HG02970 (cell line): ENCODE measurements around the gene P2RY13.

Source experiments
- ATAC-seq: cut with Tn5 transposase; IDR thresholded peaks from one replicate; pipeline ENCODE4 v1.9.1; 2021; ENCODE audit warnings: mild to moderate bottlenecking, moderate library complexity, moderate number of reproducible peaks; ENCODE audit not compliant: unreplicated experiment, low FRiP score

P2RY13 gene

DNA sequence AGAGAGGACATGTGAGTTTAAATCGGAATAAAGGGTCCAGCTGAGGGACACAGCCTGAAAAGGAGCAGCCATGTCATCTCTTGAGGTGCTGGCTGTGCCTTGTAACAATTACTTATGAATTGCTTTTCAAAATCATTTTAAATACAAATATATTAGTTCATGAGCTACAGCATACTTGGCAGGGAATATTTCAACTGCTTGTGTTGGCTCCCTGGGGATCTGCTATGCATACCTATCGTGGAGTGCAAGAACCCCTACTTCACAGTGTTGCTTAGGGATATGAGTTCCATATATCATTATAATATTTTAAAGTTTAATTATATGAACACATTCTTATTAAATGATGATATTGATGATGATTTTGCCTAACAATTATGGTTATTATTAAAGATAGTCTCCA, 31.9 kb downstream of the P2RY13 start:
- no peak for ATAC-seq

DNA sequence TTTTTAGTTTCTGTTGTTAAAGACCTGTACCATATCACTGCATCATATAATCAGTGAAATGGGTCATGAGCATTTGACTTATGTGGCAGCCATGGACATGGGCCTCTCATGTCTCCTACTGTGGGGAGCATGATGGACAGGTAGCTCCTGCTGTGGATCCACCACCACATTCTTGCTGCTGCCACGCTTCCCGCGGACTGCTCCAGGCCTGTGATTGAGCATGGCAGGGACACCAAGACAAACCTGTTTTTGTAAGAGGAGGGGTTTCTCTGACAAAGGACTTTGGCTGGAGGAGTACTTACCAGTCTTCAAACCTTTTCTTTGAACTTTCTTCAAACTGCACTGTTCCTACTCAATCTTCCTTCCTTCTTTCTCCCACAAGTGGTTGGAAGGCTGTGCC, 33.1 kb downstream of the P2RY13 start:
- ATAC-seq = no peak

DNA sequence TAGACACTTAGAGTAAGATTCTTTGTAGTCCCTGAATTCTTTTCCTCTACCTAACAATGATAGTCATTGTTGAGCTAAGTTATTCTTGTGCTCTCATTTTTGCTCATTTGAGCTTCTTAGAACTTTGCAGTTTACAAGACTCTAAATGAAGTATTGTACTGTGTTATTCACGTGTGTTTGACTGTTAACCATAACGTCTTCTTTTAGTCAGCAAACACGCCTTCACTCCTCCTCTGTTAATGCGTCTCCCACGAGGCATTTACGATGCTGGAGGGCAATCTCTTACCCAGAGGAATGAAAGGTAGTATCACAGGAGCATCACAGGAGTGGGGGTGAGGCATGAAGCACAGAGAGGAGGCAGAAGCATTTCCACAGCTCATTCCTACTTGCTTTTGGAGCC, 36.2 kb downstream of the P2RY13 start:
- no peak for ATAC-seq

DNA sequence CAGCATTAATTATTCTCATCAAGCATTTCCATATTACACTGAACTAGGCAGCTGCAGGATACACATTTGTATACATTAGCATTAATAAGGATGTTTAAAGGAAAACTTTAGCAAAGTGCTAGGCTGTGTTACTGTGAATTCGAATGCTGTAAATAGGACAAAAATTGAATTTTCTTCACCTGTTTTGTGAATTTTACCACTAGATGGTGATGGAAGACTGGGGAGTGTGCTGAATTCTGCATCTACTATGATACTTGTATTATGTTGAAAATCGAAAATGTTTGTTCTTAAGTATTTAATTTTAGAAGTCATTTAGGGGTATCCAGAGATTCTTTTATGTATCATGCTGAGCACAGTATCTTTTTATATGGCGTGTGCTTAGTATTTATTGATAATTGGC, 38.7 kb downstream of the P2RY13 start:
- ATAC-seq = no peak

DNA sequence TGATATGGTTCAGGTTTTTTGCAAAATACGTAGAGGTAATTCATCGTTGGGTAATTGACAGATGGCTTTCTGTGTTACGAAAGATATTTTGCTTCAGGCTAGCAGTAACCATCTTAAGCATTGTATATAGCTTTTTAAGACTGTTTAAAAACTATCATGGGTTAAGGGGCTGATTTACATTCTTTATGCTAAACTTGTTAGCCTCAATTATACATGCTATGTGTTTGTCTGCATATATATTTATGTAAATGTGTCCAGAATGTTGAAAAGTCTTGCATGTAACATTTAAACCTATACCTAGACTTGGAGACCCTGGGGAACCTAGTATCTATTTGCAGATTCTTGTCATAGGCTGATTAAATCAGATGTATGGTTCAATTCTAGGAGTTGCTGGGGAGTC, 39.9 kb downstream of the P2RY13 start:
- ATAC-seq = no peak

DNA sequence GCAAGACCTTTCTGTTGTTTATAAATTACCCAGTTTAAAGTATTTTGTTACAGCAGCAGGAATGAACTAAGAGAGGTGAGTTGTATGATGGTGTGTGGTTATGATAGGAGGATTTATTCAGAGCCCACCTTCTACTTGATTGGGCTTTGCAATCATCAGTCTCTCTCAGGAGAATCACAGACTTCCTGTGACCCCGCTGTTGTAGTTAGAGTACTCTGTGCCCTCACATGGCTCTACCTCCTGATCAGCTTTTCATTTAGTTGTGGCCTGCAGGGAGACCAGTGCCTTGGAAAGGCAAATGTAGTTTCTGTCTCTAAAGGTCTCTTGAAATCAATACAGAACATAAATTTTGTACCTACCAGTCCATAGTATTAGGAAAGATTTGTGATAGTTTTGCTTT, 43.4 kb downstream of the P2RY13 start:
- ATAC-seq = no peak

DNA sequence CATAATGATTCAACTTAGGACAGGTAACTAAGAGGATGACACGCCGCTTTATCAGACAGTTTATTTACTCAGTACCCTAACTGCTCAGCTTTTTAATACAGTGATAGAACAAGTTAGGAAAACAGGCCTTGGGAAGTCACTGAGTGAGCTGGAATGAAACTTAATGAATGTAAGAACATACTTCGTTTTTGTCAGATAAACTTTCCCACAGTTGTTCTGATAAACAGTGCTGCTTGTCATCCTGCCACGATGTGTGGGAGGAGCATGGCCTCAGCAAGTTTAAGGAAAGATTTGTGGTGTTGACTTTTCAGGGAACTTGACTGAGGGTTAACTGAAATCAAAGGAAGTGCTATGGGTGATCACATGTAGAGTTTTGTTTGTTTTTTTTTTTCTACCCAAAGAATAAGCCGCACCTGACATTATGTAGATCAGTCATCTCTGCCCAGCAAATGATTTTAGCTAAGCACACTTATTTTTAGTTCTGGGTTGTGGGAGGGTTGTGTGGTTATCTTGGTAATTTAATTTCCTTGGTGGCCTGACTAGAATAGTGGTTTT, 45.4 kb downstream of the P2RY13 start:
- no peak for ATAC-seq

DNA sequence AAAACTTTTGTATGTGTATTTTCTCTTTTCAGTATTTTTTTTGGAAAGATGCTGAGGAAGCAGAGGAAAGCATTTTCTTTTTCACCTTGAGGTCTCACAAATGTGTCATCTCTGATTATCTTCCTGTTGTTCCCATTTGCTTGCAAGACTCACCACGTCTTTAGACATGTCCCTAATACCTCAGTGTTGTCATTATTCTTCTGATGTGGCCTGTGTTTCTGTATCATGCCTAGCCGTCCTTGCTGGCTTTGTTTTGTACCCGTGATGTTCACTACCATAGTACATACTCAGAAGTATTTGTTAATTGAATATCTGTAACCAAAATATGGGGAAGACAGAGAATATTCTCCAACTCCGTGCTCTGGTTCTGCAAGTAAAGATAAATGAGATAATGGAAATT, 46.0 kb downstream of the P2RY13 start:
- ATAC-seq = no peak

DNA sequence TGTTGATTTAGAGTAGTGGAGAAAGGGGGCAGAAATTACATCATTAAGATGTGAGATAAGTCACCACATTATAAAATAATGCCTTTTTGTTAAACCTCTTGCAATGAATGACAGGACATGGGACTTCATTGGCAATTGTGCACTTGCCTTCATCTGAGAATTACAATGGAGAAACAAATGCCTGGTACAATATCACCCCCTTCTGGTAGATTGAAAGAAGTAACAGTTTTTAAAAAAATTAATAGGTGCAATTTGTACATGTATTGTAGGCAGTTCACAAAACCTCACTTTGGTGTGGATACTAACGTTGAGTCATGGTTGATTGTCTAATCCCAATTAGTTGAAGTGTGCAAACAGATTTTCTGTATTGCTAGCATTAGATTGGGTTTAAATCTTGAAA, 46.4 kb downstream of the P2RY13 start:
- no peak for ATAC-seq

DNA sequence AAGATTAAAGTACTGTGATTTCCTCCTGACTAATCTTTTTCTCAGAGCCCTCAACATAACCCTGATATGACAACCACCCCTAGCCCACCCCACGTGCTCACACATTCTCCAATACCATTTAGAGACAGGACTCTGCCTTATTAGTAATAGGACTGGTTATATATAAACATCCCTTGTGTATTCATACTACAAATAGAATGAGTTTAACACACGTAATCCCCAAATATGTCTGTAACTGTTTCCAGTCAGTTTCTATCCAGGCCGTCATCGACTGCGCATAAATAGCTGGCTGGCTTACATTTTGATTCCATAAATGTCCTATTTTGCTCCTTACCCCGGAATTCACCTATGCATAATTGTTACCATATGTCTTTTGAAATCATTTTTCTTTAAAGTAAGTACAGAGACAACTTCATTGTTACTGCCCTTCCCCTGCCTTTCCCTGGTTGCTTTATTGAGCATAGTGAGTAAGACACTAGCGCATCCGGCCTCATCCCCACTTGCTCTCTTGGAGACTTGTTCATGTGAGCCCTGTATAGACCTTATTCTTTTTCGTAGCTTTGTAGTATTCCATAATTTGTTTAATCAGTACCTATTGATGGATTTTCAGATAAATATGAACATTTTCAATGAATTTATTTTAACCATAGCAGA, 47.6 kb downstream of the P2RY13 start:
- ATAC-seq = no peak

DNA sequence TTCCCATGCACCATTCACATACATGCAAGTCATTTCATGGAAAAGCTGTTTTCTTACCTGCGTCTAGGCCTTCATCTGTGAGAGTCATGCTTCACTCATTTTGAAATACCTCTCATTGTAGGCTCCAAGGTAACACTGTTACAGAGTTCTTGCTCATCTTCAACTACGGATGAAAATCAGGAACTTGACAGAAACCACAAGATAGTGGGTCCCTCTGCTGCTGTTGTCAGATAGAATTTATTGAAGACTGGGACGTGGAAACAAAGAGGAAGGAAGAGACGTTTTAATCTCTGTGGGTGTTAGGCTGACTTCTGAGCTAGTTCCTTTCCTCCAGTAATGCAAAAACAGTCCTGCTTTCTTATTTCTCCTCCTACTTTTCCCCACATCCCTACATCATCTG, 51.1 kb downstream of the P2RY13 start, which contains the start of gene P2RY14:
TSS of gene P2RY14 (minus strand) at position 313 of the 400 bp plus-strand sequence. CDS start 64,226 bp downstream, outside the sequence.
- no peak for ATAC-seq

DNA sequence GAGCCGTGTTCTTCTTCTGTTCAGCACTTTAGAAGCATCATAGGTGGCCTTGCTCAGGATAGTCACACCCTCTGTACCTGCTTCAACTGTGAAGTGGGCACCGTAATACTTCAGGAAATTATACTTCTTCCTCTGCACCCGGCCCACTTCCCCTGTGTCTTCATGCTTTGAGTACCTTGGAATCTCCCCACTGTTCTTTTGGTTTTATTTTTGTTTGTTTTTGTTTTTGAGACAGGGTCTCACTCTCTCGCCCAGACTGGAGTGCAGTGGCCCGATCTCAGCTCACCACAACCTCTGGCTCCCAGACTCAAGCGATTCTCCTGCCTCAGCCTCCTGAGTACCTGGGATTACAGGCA, 52.7 kb downstream of the P2RY13 start:
- ATAC-seq = no peak
